SW 1271 (cell line): ENCODE measurements around the gene PRMT3.
"Not testable (repeated sequence)": the region's sequence is repeated elsewhere in the genome, so short reads cannot be mapped to it uniquely, and the experiment has no call there.

Source experiments
- DNase-seq, 2 experiments: peaks; one replicate each; lab custom pipeline; 2025; lab: John Stamatoyannopoulos, UW

Gene PRMT3

DNA sequence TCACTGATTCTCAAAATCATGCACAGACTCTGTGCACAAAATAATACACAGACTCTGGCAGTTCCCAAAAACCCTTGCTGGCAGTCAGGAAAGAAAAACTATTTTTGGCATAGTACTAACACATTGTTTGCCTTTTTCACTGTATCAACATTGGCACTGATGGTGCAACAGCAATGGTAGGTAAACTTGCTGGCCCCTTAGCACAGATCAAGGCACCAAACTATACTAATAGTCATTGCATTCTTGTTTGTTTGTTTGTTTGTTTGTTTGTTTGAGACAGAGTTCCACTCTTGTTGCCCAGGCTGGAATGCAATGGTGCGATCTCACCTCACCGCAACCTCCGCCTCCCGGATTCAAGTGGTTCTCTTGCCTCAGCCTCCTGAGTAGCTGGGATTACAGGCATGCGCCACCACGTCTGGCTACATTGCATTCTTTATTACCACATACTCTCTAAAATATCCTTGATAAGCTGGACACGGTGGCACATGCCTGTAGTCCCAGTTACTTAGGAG lies 130.9 kb downstream of the PRMT3 start:
- no peak for DNase-seq

DNA sequence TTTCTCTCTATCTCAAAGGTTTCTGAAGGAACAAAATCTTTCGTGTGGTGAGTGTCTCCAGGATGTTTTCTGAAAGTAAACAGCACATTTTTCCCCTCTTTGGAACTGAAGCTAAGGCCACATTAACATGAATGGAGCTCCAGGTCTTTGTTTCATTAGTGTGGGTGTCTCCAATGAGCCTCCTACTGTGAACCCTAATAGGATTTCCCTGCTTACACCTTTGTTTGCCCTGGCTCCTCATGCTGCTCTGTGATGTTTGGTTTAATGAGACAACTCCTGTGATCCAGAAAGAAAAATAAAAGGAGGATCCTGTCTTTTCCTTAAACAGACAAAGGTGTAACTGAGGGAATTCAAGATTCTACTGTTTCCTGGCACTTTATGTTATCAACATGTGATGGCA lies 135.0 kb downstream of the PRMT3 start:
- DNase-seq: no peak

- no peak for DNase-seq
Measured at GRCh38 chr11:20529757-20530156, 142.2 kb downstream of the PRMT3 start.

- DNase-seq: no peak
Measured at GRCh38 chr11:20530942-20531703, 143.6 kb downstream of the PRMT3 start.

DNA sequence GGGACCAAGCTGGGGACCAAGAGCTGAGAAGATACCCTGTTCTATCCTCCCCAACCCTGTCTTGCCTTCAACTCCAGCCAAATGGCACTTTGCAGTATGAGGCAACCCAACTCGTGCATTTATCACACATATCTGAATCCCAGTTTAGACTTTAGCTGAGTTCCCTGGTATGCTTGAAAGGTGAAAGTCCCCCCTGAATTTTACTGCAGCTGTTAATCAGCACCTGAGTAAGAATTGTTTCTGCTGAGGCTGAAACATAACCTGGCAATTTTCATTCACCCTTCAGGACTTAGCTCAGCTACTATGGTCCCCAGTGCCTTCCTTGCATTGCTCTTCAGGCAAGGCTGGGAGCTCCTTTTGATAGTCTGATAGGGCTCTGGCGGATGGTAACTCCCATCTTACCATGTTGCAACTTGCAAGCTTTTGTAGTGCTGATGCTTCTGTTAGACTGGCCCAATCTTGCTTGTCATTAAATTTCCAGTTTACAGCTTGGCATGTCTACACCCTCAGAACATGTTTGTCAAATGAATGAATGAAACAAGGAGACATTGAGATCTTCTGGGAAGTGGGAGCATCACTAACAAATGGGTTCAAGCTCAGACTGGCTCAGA lies 147.9 kb downstream of the PRMT3 start:
- DNase-seq: no peak

GRCh38 chr11:20536365-20536764 lies 148.8 kb downstream of the PRMT3 start:
- no peak for DNase-seq

DNA sequence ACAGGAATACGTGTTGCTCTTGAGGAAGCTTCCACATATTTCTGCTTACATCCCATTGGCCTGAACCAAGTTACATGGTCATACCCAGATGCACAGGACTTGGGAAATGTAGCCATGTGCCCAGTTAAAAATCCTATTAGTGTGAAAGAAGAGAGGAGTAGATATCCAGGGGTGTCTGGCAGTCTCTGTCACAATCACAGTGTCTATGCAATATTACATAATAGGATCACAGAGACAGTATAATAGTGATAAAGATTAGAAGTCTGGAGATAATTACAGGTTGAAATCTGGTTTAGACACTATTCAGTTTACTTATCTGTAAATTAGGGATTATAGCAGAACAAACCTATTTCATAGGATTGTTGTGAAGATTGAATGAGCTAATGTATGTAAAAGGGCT lies 149.3 kb downstream of the PRMT3 start:
- DNase-seq: no peak

DNA sequence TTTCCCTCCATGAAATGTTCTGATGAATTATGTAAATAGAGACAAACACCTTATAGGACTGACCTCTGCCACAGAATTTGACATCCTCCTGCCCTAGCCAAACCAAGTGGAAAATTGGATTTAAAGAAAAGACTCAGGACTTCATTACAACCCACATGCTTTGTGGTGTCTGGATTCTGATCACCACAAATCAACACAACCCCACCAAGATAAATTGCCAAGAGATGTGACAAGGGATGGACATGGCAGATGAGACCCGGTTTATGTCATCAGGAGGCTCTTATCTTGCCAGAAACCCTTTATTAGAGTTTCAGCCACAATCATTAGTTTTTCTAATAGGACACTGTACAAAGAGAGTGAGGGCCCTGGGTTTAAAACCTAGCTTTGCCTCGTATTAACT lies 154.0 kb downstream of the PRMT3 start:
- no peak for DNase-seq

- DNase-seq: no peak
Measured at GRCh38 chr11:20544603-20545237, 157.2 kb downstream of the PRMT3 start.

GRCh38 chr11:20547411-20547810 lies 159.9 kb downstream of the PRMT3 start:
- no peak for DNase-seq

GRCh38 chr11:20551096-20551495 lies 163.6 kb downstream of the PRMT3 start:
- DNase-seq: no peak

DNA sequence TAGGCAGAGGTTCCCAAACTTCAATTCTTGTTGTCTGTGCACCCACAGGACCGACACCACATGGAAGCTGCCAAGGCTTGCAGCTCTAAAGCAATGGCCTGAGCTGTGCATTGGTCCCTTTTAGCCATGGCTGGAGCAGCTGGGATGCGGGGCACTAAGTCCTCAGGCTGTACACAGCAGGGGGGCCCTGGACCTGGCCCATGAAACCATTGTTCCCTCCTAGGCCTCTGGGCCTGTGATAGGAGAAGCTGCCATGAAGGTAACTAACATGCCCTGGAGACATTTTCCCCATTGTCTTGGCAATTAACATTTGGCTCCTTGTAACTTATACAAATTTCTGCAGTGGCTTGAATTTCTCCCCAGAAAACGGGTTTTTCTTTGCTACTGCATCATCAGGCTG lies 168.3 kb downstream of the PRMT3 start:
- DNase-seq: no peak

- not testable (repeated sequence) for DNase-seq
Measured at GRCh38 chr11:20556396-20556795, 168.9 kb downstream of the PRMT3 start.

DNA sequence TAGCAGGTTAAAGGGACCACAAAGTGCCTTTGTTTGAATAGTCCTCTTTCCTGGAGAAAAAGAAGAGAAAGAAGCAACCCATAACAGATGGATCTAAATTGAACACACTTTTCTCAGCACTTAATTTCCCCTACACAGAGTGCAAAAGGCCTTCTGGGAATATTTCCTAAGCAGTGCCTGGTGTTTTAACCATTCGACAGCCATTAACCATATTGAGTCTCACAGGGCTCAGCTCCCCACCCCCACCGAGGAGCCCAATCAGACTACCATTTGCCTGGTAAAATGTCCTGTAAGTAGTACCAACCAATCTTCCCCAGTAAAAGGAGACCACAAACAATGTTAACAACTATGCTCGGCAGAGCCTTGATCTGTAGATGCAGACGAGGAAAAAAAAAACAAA lies 171.2 kb downstream of the PRMT3 start:
- DNase-seq: no peak
